GM18861 (cell line): ENCODE data around the gene TWNK.
"Not testable (repeated sequence)": the region's sequence is repeated elsewhere in the genome, so short reads cannot be mapped to it uniquely, and the experiment has no call there.

ENCODE experiments used
- ATAC-seq: cut with Tn5 transposase; IDR thresholded peaks from one replicate; pipeline ENCODE4 v1.9.1; 2021; ENCODE audit not compliant: unreplicated experiment

The TWNK gene

DNA sequence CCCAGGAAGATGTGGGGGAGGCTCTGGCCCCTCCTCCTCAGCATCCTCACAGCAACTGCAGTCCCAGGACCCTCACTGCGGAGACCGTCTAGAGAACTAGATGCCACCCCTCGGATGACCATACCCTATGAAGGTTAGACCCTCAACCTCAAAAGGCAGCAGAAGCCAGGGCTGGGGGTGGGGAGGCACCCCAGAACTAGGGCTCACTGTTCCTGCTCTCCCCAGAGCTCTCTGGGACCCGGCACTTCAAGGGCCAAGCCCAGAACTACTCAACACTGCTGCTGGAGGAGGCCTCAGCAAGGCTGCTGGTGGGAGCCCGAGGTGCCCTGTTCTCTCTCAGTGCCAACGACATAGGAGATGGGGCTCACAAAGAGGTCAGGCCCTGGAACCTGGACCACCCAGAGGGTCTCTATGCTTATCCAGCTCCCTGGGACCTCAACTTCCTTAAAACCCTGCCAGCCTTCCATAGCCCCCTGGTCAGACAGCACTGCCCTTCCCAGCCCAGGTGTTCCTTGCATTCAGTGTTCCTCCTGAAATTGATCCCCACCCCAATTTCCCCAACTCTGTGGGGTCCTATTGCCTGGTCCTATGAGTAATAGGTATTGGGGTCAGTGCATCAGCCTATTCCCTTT lies 14.3 kb upstream of the TWNK start:
- no peak for ATAC-seq

DNA sequence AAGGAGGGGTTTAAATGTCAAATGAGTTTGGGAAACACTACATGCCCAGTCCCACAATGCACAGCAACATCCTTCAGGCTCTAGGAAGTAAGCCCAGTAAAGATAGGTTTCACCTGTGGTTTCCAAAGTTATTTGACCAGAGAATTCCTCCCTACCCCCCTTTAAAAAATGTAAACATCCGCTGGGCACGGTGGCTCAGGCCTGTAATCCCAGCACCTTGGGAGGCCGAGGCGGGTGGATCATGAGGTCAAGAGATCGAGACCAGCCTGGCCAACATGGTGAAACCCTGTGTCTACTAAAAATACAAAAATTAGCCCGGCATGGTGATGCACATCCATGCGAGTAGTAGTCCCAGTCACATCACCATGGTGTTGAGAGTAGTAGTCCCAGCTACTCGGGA lies 11.9 kb upstream of the TWNK start:
- ATAC-seq: not testable (repeated sequence)

DNA sequence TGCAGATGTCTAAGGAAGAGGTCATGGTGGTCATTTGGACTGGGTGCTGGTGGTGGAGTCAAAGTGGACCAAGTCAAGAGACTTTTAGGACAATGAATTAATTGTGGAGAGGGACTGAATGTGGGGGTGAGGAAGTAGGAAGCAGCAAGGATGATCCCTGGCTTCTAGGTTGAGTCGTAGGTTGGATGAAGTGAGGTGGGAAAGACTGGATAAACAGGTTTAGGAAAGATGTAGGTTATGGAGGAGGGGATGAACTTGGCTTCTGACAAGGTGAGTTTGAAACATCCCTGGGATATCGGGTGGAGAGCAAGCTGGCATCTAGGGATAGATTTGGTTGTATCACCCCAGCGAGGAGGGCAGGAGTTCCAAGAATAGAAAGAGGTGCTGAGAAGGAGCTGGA lies 10.4 kb upstream of the TWNK start:
- ATAC-seq: no peak

DNA sequence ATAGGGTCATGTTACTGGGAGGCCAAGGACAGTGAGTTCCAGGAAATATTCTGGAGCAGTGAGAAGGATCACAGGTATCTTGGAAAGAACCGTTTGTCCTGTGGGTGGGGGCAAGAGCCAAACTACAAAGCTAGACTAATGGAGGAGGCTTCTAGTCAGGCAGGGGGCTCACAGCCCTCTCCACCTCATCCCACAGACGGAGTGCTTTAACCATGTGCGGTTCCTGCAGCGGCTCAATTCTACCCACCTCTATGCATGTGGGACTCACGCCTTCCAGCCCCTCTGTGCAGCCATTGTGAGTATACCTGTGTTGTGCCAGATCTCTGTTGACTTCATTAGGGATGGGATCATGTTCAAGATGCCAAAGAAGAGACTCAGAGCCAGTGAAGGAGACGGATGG lies 9.9 kb upstream of the TWNK start:
- ATAC-seq: no peak

DNA sequence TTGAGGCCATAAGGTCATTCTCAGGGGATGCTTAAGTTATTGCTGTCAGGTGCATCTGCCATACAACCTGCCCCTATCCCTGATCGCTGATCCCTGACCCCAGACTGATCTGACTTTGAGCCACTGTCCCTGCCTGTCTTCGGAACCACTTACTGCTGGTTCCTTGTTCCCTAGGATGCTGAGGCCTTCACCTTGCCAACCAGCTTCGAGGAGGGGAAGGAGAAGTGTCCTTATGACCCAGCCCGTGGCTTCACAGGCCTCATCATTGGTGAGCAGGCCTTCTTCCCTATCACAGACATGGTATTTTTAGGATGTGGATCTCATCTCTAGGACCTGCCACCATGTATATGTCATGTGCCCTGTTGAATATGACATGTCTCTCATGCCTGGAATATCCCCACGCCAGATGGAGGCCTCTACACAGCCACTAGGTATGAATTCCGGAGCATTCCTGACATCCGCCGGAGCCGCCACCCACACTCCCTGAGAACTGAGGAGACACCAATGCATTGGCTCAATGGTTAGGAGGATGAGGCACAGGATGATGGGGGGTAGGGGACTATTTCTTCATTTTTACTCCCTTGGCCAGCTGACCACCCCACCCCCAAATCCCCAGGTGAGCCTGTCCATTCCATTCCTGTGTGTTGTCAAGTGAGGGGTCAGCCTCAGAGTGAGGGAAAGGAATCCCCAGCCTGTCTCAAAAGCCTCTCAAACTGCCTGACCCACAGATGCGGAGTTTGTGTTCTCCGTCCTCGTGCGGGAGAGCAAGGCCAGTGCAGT lies 9.0 kb upstream of the TWNK start:
- no peak for ATAC-seq

DNA sequence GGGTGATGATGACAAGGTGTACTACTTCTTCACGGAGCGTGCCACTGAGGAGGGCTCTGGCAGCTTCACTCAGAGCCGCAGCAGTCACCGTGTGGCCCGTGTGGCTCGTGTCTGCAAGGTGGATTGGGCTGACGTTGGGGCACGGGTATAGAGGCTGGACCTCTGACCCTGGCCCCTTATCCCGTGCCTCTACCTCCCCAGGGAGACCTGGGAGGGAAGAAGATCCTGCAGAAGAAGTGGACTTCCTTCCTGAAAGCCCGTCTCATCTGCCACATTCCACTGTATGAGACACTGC lies 8.5 kb upstream of the TWNK start:
- ATAC-seq: no peak

DNA sequence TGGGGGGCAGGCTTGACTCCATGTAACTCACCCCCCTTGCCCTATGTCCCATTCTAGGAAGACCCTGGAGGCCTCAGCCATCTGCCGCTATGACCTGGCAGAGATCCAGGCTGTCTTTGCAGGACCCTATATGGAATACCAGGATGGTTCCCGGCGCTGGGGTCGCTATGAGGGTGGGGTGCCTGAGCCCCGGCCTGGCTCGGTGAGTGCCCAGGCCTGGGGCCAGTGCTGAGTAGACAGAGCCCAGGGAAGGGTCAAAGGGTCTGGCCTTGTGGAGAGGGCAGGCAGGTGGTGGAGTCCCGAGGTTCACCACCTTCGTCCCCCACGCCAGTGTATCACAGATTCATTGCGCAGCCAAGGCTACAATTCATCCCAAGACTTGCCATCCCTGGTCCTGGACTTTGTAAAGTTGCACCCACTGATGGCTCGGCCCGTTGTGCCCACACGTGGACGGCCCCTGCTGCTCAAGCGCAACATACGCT lies 7.5 kb upstream of the TWNK start:
- ATAC-seq: no peak

DNA sequence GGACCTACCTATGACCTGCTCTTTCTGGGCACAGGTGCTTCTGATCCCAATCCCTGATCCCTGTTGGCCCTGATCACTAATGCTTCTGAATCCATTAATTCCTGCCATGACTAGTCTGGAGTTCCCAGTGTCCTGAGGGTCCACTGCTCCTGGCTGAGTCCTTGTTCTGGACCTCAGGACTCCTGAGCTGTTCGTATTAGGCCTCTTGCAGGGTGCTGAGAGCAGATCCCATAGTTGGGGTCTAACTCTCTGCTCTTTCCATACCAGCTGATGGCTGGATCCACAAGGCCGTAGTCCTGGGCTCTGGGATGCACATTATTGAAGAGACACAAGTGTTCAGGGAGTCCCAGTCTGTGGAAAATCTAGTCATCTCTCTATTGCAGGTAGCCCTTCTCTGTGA lies 7.0 kb upstream of the TWNK start:
- no peak for ATAC-seq

DNA sequence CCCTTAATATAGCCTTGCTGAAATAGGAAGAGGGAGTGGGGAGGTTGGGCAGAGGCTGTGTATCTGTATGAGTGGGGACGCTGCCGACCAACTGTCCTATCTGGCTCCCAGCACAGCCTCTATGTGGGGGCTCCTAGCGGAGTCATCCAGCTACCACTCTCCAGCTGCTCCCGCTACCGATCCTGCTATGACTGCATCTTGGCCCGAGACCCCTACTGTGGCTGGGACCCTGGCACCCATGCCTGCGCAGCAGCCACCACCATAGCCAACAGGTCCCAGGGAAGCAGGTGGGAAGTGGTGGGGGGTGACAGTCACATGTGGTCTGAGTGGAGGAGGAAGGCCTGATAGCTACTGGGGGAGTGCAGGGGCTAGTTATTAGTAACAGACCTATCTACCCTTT lies 6.6 kb upstream of the TWNK start:
- no peak for ATAC-seq

DNA sequence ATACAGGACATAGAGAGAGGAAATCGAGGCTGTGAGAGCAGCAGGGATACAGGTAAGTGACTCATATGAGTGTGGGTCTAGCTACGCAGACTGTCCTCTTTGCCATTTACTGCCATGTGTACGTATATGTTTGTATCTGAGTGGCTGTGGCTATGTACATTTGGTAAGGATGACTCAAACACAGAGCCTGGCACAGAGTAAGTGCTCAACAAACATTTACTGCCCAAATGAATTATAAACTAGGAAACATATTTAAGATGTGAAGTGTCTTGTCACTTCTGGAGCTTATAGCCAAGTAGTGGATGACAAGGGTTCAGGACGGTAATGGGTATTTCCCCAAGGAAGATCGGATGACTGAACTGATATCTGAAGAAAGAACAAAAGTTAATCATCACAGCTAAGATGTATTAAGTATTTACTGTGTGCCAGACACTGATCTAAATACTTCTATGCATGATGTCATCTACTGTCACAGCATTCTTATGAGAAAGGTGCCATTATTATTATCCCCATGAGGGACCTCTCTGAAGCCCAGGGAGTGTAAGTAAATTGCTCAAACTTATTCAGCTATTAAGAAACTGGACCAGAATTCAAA lies 6.1 kb upstream of the TWNK start:
- no peak for ATAC-seq

DNA sequence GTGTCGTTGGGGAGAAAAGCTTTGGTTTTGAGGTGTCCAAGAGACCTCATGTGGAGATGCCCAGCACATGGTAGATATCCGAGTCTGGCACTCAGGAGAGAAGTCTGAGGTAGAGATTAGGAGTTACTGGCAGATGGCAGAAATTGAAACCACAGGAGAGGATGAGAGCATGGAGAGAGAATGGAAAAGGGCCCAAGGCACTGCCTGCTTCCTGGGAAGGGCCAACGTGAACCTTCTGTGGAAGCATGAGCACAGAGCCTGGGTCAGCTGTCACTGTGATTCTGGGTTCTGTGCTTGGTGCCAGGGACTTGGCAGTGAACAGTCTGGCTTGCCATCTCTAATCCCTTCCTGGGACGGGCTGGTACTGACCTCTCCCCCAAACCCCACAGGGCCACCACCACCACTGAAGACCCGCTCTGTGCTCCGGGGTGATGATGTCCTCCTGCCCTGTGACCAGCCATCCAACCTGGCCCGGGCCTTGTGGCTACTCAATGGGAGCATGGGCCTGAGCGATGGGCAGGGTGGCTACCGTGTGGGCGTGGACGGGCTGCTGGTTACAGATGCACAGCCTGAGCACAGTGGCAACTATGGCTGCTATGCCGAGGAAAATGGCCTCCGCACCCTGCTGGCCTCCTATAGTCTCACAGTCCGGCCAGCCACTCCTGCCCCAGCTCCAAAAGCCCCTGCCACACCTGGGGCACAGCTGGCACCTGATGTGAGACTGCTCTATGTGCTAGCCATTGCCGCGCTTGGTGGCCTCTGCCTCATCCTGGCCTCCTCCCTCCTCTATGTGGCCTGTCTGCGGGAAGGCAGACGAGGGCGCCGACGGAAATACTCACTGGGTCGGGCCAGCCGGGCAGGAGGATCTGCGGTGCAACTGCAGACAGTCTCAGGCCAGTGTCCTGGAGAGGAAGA lies 4.2 kb upstream of the TWNK start:
- ATAC-seq: no peak

DNA sequence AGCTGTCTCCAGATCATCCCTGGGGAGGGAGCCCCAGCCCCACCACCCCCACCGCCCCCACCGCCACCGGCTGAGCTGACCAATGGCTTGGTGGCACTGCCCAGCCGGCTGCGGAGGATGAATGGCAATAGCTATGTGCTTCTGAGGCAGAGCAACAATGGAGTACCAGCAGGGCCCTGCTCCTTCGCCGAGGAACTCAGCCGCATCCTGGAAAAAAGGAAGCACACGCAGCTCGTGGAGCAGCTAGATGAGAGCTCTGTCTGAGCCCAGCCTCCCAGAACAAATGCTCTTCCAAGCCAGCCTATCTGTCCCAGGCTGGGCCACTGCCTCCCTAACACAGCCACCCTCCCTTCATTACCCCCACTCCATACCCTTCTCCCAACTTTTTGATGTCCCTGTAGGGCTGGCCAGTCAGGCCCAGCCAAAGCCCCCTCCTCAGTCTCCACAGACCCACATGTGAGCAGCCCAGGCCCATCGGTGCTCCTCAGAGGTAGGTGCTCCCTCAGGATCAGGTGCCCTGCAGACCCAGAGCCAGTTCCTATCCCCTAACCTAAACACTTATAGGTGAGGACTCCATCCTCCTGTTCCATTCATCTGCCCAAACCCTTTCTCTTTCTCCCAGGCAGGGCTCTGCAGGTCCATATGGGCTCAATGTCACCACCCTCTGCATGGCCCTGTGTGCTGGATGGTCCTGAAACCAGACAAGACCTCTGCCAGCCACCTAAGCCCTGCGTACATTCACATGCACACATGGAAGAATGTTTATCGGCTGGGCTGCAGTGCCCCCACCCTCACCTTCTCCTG lies 3.3 kb upstream of the TWNK start:
- no peak for ATAC-seq

DNA sequence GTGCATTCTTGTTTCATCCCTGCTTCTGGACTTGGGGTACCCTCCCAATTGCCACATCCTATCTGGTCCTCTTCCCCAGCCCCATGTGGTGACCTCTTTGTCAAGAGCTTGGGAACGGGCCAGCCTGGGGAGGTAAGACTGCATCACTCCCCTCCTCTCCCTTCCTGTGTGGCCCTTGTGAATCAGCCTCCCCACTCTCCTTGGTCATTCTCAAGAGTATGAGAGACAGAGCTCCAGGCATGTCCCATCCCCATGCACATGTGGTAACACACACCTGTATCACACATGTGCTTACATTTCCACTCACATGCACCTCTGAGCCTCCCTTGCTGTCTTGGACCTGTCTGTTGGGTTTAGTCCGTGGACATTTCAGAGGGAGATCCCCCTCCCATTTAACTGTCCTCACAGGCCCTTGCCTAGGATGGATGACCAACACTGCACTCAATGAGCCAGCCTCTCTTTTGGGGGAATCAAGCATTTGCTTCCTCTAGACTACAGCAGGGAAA lies 2.6 kb upstream of the TWNK start:
- ATAC-seq: no peak

DNA sequence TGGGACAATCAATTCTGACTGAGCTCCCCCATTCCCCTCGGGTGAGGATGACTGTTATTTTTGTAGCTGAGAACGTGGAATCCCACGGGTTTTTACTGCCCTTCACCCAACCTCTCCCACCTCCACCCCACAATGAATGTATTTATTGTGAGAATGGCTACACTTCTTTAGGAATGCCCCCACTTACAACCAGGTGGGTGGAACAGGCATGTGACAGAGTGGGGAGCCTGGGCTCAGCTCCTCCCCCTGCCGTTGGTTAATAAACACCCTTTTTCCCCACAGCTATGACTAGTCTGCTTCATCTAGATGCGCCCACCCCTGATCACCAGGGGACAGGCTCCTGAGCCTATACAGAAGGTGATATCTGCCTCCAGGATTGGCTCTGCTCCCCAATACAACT lies 2.0 kb upstream of the TWNK start:
- ATAC-seq: peak; percentile 48

DNA sequence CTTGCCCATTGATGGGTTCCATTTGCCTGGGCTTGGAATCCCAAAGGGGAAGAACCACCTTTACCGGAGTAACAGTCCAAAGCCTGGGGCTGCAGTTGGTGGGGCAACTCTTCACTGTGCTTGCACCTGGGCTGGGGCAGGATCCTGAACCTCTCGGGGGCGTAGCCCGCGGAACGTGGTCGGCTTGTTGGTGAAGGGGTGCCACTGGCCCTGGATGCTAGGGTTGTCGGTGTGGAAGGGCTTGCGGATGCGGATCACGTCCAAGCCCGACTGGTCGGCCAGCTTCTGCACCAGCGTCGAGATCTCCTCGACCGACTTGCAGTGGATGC lies 756 bp upstream of the TWNK start:
- ATAC-seq: no peak

DNA sequence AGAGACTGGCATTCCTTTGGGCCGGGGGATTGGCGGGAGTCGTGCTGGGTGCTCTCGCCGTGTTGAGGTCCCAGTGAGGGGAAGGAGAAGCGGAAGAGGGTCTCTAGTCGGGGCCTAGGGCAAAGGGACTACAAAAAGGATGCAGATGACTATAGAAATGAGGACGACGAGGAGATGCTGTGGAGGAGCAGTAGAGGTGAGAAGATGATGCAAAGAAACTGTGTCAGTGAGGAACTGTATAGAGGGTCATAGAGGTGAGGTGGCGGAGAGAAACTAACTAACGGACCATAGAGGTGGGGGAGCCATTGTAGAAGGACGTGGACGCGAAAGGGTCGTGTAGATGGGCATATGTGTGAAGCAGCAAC lies 324 bp downstream of the TWNK start:
- no peak for ATAC-seq

DNA sequence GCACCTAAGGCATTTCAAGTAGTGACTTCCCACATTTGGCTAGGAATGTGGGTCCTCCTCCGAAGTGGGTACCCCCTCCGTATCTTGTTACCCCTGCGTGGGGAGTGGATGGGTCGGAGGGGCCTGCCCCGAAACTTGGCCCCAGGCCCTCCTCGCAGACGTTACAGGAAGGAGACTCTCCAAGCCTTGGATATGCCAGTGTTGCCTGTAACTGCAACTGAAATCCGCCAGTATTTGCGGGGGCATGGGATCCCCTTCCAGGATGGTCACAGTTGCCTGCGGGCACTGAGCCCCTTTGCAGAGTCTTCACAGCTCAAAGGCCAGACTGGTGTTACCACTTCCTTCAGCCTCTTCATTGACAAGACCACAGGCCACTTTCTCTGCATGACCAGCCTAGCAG lies 823 bp downstream of the TWNK start:
- no peak for ATAC-seq

DNA sequence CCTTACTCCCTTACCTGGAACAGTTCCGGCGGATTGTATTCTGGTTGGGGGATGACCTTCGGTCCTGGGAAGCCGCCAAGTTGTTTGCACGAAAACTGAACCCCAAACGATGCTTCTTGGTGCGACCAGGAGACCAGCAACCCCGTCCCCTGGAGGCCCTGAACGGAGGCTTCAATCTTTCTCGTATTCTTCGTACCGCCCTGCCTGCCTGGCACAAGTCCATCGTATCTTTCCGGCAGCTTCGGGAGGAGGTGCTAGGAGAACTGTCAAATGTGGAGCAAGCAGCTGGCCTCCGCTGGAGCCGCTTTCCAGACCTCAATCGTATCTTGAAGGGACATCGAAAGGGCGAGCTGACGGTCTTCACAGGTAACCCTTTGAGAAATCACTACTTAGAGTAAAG lies 1.7 kb downstream of the TWNK start:
- ATAC-seq: no peak

DNA sequence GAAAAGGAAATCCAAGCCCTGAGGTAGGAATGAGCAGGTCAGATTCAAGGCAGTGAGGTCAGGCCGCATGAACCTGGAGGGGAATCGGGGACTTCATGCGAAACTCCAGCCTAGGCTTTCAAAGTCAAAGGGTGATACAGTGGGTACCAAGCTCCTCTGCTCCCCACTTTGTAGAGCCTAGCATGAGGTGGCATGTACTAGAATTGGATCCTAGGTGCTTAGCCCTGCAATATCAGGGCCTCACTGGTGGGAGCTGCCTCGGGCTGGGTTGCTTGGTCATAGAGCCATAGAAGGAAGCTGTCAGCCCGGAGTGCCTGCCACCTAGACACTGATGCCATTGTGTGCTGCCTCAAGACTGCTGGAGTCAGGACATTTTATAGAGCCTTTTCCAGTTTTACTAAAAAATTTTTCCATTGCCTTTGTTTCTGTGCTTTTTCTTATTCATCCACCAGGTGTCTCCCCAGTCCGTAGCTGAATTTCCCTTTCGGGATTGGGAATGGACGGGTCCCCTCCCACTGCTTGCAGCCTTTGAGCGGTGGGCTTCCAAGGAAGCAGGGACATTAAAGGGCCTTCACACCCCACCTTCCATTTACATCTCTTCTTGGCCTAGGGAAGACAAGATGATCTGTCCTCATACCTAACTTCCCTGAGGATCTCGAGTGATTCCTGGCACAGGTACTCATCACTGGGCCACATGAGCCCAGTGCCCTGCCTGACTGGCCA lies 6.8 kb downstream of the TWNK start:
- no peak for ATAC-seq

DNA sequence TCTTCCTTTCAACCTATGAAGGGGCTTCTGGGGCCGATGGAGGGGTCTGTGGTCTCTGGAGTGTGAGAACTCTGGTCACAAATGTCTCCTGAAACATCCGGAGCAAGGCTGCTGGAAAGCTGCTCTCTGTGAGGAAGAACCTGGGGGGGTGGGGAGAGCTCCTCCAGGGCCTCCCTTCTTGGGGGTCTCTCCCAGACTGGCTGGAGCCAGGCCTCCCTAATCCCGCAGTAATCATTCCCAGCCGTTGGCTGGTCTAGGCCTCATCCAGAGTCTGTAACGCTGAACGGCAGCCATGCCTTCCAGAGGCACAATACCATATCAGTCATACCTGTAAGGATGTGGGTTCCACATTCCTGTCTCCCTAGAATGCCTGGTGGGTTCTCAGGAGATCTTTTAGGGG lies 7.8 kb downstream of the TWNK start:
- ATAC-seq: no peak
